DMS 273 treated with DMSO at 0.1 percent for 48 hours (cell line): ENCODE data around the gene FALEC.

ENCODE experiments used
- DNase-seq: peaks from one replicate; lab custom pipeline; 2025; lab: John Stamatoyannopoulos, UW

Gene FALEC

GRCh38 chr1:150545486-150546032 is 30.0 kb downstream of the FALEC start:
- DNase-seq = no peak

- no peak for DNase-seq
These were observed 30.9 kb downstream of the FALEC start for GRCh38 chr1:150546294-150546937.

GRCh38 chr1:150548324-150548631 is 32.7 kb downstream of the FALEC start:
- no peak for DNase-seq

GRCh38 chr1:150548632-150549495 is 33.3 kb downstream of the FALEC start, which contains the start of gene ADAMTSL4:
TSS of gene ADAMTSL4 (plus strand) at chr1:150549408. CDS start at chr1:150552289, 2,881 bp downstream.
- peak; percentile 99 for DNase-seq

DNA sequence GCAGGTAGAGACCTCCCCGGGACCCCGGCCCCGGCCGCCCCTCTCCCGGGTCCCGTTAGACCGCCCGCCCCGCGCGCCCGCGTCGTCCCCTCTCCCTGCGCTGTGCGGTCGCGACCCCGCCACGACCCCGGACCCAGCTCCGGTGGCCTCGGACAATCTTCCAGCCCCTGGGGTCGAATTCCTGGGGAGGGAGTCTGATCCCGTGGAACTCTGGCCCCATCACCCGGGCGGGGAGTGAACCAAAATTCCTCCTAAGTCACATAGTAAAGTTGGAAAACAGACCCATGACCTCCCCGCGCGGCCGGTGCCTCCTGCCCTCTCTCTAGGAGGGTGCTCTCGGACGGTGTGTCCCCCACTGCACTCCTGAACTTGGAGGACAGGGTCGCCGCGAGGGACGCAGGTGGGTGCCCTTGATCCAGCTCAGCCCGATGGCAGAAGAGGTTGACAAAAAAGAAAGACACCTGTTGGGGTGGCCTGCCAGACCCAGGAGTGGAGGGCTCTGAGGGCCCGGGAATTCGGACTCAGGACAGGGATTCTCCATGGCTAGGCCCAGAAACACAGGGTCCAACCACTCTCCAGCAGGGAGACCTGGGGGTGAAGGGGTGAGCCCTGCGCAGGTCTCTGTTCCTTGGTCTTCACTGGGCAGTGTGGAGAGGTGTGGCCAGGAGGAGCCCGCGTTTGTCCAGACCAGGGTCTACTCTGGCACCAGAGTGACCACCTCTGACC is 34.1 kb downstream of the FALEC start:
- DNase-seq = no peak

DNA sequence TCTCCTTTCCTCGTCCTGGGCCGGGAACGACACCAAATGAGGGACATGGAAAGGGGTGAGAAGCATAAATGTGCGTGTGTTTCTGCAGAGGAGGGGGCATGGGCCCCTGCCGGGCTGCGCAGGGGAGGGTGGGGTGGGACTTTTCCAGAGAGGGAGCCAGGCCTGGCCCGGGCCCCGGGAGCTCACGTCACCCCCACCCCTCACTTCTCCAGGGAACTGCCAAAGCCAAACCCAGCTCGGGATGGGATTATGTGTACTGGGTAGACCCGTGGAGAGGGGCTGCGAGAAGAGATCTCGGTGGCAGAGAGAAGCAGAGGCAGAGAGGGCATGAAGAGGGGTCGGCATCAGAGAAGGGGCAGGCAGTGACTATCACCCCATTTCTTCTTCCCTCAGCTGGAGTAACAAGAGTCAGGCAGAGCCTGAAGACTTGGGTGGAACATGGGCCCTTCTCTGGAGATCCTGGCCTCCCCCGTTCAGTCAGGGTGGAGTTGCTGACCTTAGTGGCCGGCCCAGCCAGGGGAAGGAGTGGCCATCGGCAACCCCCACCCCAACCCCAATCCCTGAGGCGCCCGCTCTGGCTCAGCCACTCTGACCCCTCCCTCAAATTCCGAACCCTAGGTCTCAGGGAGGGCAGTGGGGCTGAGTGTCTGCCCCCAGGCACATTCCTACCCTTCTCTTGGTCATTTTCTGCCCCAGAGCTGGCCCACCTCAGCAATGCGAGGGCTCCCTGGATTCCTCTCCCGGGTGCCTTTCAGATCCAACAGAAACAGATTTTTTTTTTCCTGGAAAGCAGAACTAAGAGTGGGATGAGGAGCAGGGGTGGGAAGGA is 34.9 kb downstream of the FALEC start:
- DNase-seq = no peak

GRCh38 chr1:150551051-150551783 is 35.7 kb downstream of the FALEC start:
- no peak for DNase-seq

DNA sequence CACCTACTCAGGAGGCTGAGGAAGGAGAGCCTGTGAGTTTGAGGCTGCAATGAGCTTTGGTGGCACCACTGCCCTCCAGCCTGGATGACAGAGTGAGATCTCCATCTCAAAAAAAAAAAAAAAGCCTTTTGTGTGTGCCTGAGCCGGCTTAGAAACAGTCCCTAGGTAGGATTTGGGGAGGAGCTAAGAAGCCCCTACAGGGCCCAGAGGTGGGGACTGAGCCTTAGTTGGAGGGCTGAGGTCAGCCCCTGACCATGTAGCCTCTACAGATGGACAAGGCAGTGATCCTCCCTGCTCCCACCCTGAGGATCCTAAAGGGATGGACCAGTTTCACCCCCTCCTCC is 36.2 kb downstream of the FALEC start:
- DNase-seq = no peak

DNA sequence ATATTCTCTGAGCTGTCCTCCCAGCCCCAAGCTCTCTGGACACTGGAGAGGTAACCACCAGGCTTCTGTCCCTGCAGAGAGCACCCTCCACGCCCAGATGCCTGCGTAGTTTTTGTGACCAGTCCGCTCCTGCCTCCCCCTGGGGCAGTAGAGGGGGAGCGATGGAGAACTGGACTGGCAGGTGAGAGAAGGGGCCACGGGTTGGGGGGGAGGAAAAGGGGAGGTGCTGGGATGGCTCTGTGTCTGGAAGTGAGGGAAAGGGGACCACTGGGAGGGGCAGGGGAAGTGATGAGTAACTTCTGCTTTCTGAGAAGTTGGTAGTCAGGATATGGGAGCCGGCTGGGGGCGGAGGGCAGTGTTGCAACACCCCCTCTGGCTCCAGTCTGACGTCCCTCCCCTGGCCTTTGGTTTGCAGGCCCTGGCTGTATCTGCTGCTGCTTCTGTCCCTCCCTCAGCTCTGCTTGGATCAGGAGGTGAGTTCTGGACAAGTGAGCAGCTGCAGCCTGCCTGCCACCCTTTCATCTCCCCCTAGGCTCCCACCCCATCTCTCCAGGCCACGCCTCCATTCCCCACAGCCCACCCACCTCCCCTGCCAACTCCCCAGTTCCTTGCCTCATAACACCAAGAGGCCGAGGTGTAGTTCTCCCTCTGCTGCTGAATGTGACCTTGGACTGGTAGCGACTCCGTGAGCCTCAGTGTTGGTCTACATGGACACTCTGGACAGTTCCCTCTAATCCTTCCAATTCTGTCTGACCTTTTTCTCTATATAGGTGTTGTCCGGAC is 36.8 kb downstream of the FALEC start:
- DNase-seq = no peak

DNA sequence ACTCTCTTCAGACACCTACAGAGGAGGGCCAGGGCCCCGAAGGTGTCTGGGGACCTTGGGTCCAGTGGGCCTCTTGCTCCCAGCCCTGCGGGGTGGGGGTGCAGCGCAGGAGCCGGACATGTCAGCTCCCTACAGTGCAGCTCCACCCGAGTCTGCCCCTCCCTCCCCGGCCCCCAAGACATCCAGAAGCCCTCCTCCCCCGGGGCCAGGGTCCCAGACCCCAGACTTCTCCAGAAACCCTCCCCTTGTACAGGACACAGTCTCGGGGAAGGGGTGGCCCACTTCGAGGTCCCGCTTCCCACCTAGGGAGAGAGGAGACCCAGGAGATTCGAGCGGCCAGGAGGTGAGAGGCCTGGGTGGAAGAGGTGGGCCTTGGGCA is 37.3 kb downstream of the FALEC start:
- no peak for DNase-seq

GRCh38 chr1:150553392-150554085 is 38.0 kb downstream of the FALEC start:
- DNase-seq = no peak

DNA sequence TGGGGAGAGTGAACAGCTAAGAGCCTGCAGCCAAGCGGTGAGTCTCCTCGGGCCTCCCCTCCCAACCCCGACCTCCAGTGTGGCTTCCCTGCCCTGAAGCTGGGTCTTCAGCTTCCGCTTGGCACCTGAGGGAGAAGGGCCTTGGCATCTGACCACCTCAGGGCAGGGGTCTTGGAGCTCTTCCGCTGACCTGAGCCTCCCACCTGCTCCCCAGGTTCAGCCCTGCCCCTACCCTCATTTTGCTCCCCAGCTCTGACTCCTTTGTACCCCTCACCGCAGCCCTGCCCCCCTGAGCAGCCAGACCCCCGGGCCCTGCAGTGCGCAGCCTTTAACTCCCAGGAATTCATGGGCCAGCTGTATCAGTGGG is 38.5 kb downstream of the FALEC start:
- DNase-seq = no peak

- no peak for DNase-seq
These were observed 39.8 kb downstream of the FALEC start for GRCh38 chr1:150555198-150555970.

DNA sequence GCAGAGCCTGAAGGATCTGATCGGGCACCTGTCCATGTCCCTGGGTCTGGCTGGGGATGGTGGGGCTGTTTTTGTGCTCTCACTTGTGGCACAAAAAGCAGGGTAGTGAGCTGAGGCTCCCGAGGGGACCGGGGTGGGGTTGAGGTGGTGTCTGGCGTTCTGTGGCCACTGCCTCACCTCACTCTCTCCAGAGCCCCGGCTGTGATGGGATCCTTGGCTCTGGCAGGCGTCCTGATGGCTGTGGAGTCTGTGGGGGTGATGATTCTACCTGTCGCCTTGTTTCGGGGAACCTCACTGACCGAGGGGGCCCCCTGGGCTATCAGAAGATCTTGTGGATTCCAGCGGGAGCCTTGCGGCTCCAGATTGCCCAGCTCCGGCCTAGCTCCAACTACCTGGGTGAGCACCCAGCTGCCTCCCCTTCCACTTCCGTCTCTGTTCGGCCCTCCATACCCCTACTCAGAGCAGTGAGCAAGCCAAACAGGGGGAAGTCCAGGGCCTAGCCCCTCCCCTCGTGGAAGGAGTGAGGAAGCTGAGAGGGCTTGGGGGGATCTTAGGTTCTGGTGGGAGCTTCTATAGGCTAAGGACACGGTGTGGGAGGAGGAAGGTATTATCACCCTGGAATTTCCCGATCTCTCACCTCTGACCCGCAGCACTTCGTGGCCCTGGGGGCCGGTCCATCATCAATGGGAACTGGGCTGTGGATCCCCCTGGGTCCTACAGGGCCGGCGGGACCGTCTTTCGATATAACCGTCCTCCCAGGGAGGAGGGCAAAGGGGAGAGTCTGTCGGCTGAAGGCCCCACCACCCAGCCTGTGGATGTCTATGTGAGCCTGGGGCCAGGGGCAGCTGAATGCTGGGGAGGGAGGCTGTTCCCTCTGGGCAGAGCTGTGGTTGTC is 40.7 kb downstream of the FALEC start:
- DNase-seq = no peak

DNA sequence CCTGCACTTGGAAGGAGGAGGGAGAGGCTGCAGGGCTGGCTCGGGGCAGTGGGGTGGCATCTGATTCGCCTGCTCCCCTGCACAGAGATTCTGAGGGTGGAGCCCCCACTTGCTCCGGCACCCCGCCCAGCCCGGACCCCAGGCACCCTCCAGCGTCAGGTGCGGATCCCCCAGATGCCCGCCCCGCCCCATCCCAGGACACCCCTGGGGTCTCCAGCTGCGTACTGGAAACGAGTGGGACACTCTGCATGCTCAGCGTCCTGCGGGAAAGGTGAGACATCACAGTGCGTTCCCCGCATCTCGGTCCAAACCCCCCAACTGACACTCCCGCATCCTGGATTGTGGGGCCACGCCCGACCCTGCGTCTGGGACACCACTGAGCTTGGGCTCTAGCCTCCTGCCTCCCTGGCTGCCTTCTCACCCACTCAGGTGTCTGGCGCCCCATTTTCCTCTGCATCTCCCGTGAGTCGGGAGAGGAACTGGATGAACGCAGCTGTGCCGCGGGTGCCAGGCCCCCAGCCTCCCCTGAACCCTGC is 41.6 kb downstream of the FALEC start:
- DNase-seq = no peak

DNA sequence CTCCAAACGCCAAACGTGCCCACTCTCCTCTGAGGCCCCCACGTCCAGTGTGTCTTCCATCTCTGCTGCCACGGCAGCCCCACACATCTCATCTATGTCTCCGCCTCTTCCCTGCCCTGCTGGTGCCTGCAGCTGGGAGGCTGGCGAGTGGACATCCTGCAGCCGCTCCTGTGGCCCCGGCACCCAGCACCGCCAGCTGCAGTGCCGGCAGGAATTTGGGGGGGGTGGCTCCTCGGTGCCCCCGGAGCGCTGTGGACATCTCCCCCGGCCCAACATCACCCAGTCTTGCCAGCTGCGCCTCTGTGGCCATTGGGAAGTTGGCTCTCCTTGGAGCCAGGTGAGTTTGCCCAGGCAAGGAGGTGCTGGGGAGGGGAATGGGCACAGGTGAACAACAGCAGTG is 42.3 kb downstream of the FALEC start:
- no peak for DNase-seq

GRCh38 chr1:150558303-150558704 is 42.8 kb downstream of the FALEC start:
- no peak for DNase-seq
